Retinal pigment epithelial cell (primary cell): ENCODE results near the gene DDIT3.

Experiments
- DNase-seq: peaks from one replicate; pipeline ENCODE4 v3.0.0-alpha.2; 2010; ENCODE audit warnings: low read depth
- H3K4me3 ChIP-seq: 2 replicates; pipeline ENCODE4 v1.5.1; 2011; ENCODE audit warnings: mild to moderate bottlenecking, low read length, control low read depth, moderate library complexity
- TF ChIP-seq, protein P1 (sequence below): conservative IDR thresholded peaks from 2 replicates; pipeline ENCODE4 v1.5.1; 2011; ENCODE audit warnings: low read depth, low read length, control low read depth, inconsistent platforms

The DDIT3 gene

GRCh38 chr12:57558864-57559263 lies 38.5 kb upstream of the DDIT3 start:
- TF ChIP-seq, protein P1, sequence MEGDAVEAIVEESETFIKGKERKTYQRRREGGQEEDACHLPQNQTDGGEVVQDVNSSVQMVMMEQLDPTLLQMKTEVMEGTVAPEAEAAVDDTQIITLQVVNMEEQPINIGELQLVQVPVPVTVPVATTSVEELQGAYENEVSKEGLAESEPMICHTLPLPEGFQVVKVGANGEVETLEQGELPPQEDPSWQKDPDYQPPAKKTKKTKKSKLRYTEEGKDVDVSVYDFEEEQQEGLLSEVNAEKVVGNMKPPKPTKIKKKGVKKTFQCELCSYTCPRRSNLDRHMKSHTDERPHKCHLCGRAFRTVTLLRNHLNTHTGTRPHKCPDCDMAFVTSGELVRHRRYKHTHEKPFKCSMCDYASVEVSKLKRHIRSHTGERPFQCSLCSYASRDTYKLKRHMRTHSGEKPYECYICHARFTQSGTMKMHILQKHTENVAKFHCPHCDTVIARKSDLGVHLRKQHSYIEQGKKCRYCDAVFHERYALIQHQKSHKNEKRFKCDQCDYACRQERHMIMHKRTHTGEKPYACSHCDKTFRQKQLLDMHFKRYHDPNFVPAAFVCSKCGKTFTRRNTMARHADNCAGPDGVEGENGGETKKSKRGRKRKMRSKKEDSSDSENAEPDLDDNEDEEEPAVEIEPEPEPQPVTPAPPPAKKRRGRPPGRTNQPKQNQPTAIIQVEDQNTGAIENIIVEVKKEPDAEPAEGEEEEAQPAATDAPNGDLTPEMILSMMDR: no peak
- H3K4me3 ChIP-seq: no peak overlapping the region
- no peak for DNase-seq

GRCh38 chr12:57554897-57555296 lies 34.6 kb upstream of the DDIT3 start:
- no peak for DNase-seq
- TF ChIP-seq, protein P1: no peak
- H3K4me3 ChIP-seq: no peak overlapping the region

DNA sequence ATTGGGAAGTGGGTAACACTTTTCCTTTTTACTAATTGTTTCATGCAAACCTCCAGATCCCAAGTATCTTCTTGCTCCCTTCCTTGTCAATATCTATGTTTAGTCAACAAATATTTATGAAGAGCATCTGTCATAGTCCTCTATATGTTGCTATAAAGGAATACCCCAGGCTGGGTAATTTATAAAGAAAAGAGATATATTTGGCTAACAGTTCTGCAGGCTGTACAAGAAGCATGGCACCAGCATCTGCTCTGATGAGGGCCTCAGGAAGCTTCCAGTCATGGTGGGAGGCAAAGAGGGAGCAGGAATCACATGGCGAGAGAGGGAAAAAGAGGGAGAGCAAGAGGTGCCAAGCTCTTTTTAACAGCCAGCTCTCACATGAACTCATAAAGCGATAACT lies 34.1 kb upstream of the DDIT3 start:
- DNase-seq: no peak
- TF ChIP-seq, protein P1: no peak
- no peak overlapping the region for H3K4me3 ChIP-seq

DNA sequence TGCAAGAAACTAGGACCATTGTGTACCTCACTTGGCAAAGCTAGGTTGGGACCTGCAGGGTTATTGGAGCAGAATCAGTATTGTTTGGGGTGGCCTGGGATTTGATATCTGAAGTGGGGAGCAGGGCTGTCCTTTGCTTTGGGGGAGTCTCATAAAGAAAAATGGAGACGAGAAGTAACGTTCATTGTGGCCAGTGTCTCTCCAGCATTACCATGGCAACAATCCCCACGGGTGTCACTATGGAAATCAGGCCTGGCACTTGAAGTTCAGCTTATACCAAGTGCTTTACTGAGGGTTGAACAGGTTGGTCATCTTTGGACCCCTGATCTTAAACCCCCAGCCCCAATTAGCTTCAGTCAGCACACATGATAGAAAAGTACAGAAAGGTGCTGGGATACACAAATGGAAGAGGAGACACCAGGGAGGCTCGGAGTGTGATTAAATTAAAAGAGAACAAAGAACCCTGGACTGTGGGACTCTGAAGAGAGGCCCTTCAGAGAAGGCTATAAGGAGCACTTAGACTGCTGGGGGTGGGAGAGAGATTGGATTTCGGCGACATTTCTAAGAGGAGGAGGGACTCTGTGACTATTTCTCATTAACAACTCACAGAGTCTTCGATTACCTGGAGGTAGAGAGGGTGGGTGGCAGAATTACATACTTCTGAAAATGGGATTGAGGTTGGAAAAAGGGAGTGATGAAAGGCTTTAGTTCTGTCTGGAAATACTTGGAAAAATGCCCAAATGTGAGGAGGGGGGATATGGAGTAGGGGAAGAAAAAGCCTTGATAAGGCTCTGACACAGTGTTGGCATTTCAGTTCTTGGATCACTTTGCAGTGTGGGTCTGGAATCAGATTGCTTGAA lies 33.3 kb upstream of the DDIT3 start:
- DNase-seq: no peak
- H3K4me3 ChIP-seq: no peak overlapping the region
- TF ChIP-seq, protein P1: no peak

DNA sequence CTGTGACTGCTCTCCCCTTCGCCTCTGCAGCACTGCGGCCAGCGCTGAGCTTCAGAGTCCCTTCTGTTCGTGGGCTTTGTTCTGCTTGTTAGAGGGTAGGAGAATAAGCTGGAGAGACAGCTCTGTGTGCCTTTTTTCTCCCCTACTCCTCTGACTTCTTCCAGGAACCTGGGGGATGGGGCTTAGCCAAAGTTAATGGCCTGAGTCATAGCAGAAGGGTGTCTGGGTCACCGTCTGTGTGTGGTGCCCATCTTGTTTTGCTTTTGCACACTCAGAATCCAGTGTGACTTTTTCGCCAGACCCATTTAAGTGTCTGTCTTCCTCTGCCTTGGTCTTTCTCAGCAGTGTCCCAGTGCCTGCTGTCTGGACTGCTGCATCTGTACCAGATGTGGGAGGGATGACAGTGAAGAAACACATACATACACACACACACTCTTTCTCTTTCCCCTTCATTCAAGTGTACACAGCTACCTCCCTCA lies 32.6 kb upstream of the DDIT3 start:
- no peak for DNase-seq
- H3K4me3 ChIP-seq: no peak overlapping the region
- TF ChIP-seq, protein P1: no peak

GRCh38 chr12:57552306-57552651 lies 32.0 kb upstream of the DDIT3 start:
- no peak for DNase-seq
- no peak overlapping the region for H3K4me3 ChIP-seq
- TF ChIP-seq, protein P1: no peak
